A549 (cell line): Measurements from ENCODE around the gene TM9SF4. TPM values are rescaled to one million over a fixed set of nuclear protein-coding genes. Genes with fewer than 3 reads are reported as not detected.

Experiments
- ATAC-seq, 2 experiments: fragments of 200-7000 bp in 1 of 2; fragments of >200 bp in 1 of 2; cut with Nextera tagmentation in 1 of 2; cut with Tn5 transposase in 1 of 2; 3 replicates each; pipeline versions ENCODE4 v1.8.0 to v1.9.1; 2018 to 2020; ENCODE audit warnings: mild to moderate bottlenecking in 1 of 2, moderate library complexity in 1 of 2
- CTCF ChIA-PET: fragments of 300-600 bp; sonication (Branson Sonifier 250); formaldehyde crosslinking; extraction: SDS; loops from one replicate; lab custom pipeline; 2021; ENCODE audit warnings: antibody characterized with exemption, inconsistent platforms; lab: Yijun Ruan, JAX
- POLR2A ChIA-PET: fragments of 350-600 bp; formaldehyde crosslinking; extraction: SDS; loops from one replicate; lab custom pipeline; 2021; ENCODE audit warnings: antibody characterized with exemption, inconsistent platforms; lab: Yijun Ruan, JAX
- DNase-seq, 2 experiments: peaks; one replicate each; pipeline versions ENCODE4 v3.0.0 to v3.0.0-alpha.2; 2011 to 2016; ENCODE audit warnings: low read depth in 1 of 2, low spot score in 1 of 2
- FAIRE-seq: peaks from 2 replicates; lab custom pipeline; 2011; peaks lifted over from hg19 to GRCh38; lab: Jason Lieb, UNC
- H3K27ac ChIP-seq, 2 experiments: fragments of >200 bp; sonication (Bioruptor Twin); formaldehyde crosslinking; 3 replicates each; pipeline ENCODE4 v1.5.1; 2016 to 2017
- H3K4me1 ChIP-seq: fragments of >200 bp; sonication (Bioruptor Twin); formaldehyde crosslinking; 3 replicates; pipeline ENCODE4 v1.6.1; 2016
- H3K4me2 ChIP-seq: fragments of >200 bp; sonication (Bioruptor Twin); formaldehyde crosslinking; 3 replicates; pipeline ENCODE4 v1.6.1; 2016
- H3K4me3 ChIP-seq: fragments of >200 bp; sonication (Bioruptor Twin); formaldehyde crosslinking; 3 replicates; pipeline ENCODE4 v1.5.1; 2016
- H3K9me3 ChIP-seq: fragments of >200 bp; sonication (Bioruptor Twin); formaldehyde crosslinking; 3 replicates; pipeline ENCODE4 v1.6.1; 2016
- BCL3 ChIP-seq: fragments of >200 bp; sonication (Bioruptor Twin); formaldehyde crosslinking; IDR thresholded peaks from 3 replicates; pipeline ENCODE4 v1.6.1; 2016
- BHLHE40 ChIP-seq: IDR thresholded peaks from 2 replicates; pipeline ENCODE4 v1.6.1; 2012; ENCODE audit warnings: low read depth, low read length, inconsistent platforms
- CEBPB ChIP-seq, 2 experiments: fragments of >200 bp in 1 of 2; sonication (Bioruptor Twin) in 1 of 2; formaldehyde crosslinking in 1 of 2; IDR thresholded peaks; 2 replicates each; pipeline ENCODE4 v1.6.1; 2012 to 2016
- CHD4 ChIP-seq: fragments of 200-600 bp; sonication (generic); IDR thresholded peaks from 2 replicates; pipeline ENCODE4 v1.6.1; 2016; ENCODE audit warnings: antibody characterized with exemption, mild to moderate bottlenecking, borderline replicate concordance
- CTCF ChIP-seq: fragments of >200 bp; sonication (Bioruptor Twin); formaldehyde crosslinking; IDR thresholded peaks from 3 replicates; pipeline ENCODE4 v1.5.1; 2016
- FOSB ChIP-seq: fragments of 250-450 bp; sonication (Bioruptor Pico); IDR thresholded peaks from 2 replicates; pipeline ENCODE4 v1.5.0; 2020; ENCODE audit warnings: mild to moderate bottlenecking, moderate library complexity
- HDAC2 ChIP-seq: fragments of 200-600 bp; sonication (generic); IDR thresholded peaks from 2 replicates; pipeline ENCODE4 v1.6.1; 2016
- HOXA7 ChIP-seq: fragments of 250-450 bp; sonication (Bioruptor Pico); IDR thresholded peaks from 2 replicates; pipeline ENCODE4 v1.5.0; 2020; ENCODE audit warnings: mild to moderate bottlenecking, moderate library complexity
- HOXB13 ChIP-seq: fragments of 250-450 bp; sonication (Bioruptor Pico); IDR thresholded peaks from 2 replicates; pipeline ENCODE4 v1.5.0; 2020; ENCODE audit warnings: low read depth, mild to moderate bottlenecking, moderate library complexity
- HOXB5 ChIP-seq: fragments of 250-450 bp; sonication (Bioruptor Pico); IDR thresholded peaks from 2 replicates; pipeline ENCODE4 v1.5.0; 2020; ENCODE audit warnings: mild to moderate bottlenecking, moderate library complexity
- JUN ChIP-seq, 2 experiments: fragments of >200 bp; sonication (Bioruptor Twin); formaldehyde crosslinking; IDR thresholded peaks; 2 replicates in 1 of 2; 3 replicates in 1 of 2; pipeline ENCODE4 v1.6.1; 2016 to 2017
- KDM1A ChIP-seq: fragments of 200-600 bp; sonication (generic); IDR thresholded peaks from 2 replicates; pipeline ENCODE4 v1.6.1; 2016; ENCODE audit warnings: low read depth, mild to moderate bottlenecking
- MAFK ChIP-seq: fragments of 450-650 bp; IDR thresholded peaks from 2 replicates; pipeline ENCODE4 v1.6.1; 2014; ENCODE audit not compliant: partially characterized antibody
- MAX ChIP-seq: IDR thresholded peaks from 2 replicates; pipeline ENCODE4 v1.6.1; 2012
- MYC ChIP-seq: IDR thresholded peaks from 2 replicates; pipeline ENCODE4 v1.6.1; 2012; ENCODE audit warnings: mild to moderate bottlenecking, inconsistent platforms, low read length, improper control_type of control experiment, borderline replicate concordance
- NR3C1 ChIP-seq: fragments of >200 bp; sonication (Bioruptor Twin); formaldehyde crosslinking; IDR thresholded peaks from 3 replicates; pipeline ENCODE4 v1.6.1; 2017
- PHF8 ChIP-seq: fragments of 200-600 bp; sonication (generic); IDR thresholded peaks from 2 replicates; pipeline ENCODE4 v1.6.1; 2016; ENCODE audit warnings: low read depth, mild to moderate bottlenecking, antibody characterized with exemption, moderate library complexity, borderline replicate concordance
- POLR2A ChIP-seq: IDR thresholded peaks from 2 replicates; pipeline ENCODE4 v1.6.1; 2012; ENCODE audit warnings: mild to moderate bottlenecking, low read length
- RAD21 ChIP-seq, 2 experiments: fragments of >200 bp in 1 of 2; sonication (Bioruptor Twin) in 1 of 2; formaldehyde crosslinking in 1 of 2; IDR thresholded peaks in 1 of 2; conservative IDR thresholded peaks in 1 of 2; 2 replicates in 1 of 2; 3 replicates in 1 of 2; pipeline ENCODE4 v1.6.1; 2012 to 2018; ENCODE audit warnings: inconsistent platforms in 1 of 2
- SMC3 ChIP-seq: fragments of >200 bp; sonication (Bioruptor Twin); formaldehyde crosslinking; IDR thresholded peaks from 3 replicates; pipeline ENCODE4 v1.6.1; 2018; ENCODE audit warnings: inconsistent platforms
- TFCP2L1 ChIP-seq: fragments of 250-450 bp; sonication (Bioruptor Pico); IDR thresholded peaks from 2 replicates; pipeline ENCODE4 v1.5.0; 2021; ENCODE audit warnings: mild to moderate bottlenecking
- TP53 ChIP-seq: fragments of 250-450 bp; sonication (Bioruptor Pico); IDR thresholded peaks from 2 replicates; pipeline ENCODE4 v1.5.0; 2021; ENCODE audit warnings: mild to moderate bottlenecking, moderate library complexity
- USF2 ChIP-seq: fragments of 450-650 bp; IDR thresholded peaks from 2 replicates; pipeline ENCODE4 v1.6.1; 2014; ENCODE audit warnings: antibody characterized with exemption
- ZNF302 ChIP-seq: fragments of 250-450 bp; sonication (Bioruptor Pico); IDR thresholded peaks from 2 replicates; pipeline ENCODE4 v1.9.0; 2021; ENCODE audit warnings: inconsistent platforms, mild to moderate bottlenecking, moderate library complexity
- ZSCAN20 ChIP-seq: fragments of 250-450 bp; sonication (Bioruptor Pico); IDR thresholded peaks from 2 replicates; pipeline ENCODE4 v1.8.0; 2022; ENCODE audit warnings: mild to moderate bottlenecking, moderate library complexity
- WGBS: methylation state at CpG from one replicate; pipeline ENCODE4 v1.1.6; 2017; ENCODE audit errors: missing lambda C conversion rate; 5-methylcytosine and 5-hydroxymethylcytosine counted together
- polyA plus RNA-seq, 4 experiments: library from polyadenylated mRNA; depleted of rRNA in 3 of 4; stranded (reverse); fragments of >200 nt; fragmentation: RNase III in 1 of 4; extraction: RNeasy Plus Mini Kit Qiagen cat#74134 plus additional on column Dnase treatment in 1 of 4; gene quantifications; 2 replicates in 3 of 4; 3 replicates in 1 of 4; pipeline ENCODE4 v1.2.3, GENCODE V29; 2011 to 2017

The TM9SF4 gene
- polyA plus RNA-seq, 2 of the 4 experiments (the other 2 are of a cell fraction) = 52.3 to 60.0 TPM

GRCh38 chr20:32206760-32207625, 97.5 kb downstream of the TM9SF4 start:
- Histone ChIP-seq H3K4me3 (peak overlapping the region; percentile 92), H3K9me3 (no peaks in the 10 kb centered on the region), H3K4me2 (peak overlapping the region; percentile 88), H3K27ac (peak overlapping the region; percentile 98 to 100), H3K4me1 (peaks cover 30% of the 10 kb centered on the region)
- 5% methylated on average over 15 of the region's 40 CpGs for WGBS
- ATAC-seq = peak in 1 of 2 experiments; percentile 3; a peak in 2 of 6 replicates
- ChIA-PET POLR2A (no interaction called here), CTCF (no interaction called here)
- no peak for FAIRE-seq
- TF ChIP-seq BHLHE40 = no peak
- DNase-seq = peak in 1 of 2 experiments; percentile 18

- Histone ChIP-seq H3K9me3 (no peaks in the 10 kb centered on the region), H3K4me2 (peak within 1 kb of the TSS; percentile 88), H3K4me3 (peak within 1 kb of the TSS; percentile 92), H3K27ac (peak within 1 kb of the TSS; percentile 98 to 100)
- CTCF ChIA-PET = interaction anchor here (1.0 kb wide), 1 partner anchor 249 kb away, joined by 4 read pairs; no protein-coding TSS in a partner anchor
- 1% methylated on average over 15 of the region's 74 CpGs for WGBS
- ATAC-seq (peak; percentile 94 to 99), DNase-seq (peak; percentile 85 to 96), FAIRE-seq (no peak)
- TF ChIP-seq MAX (peak; percentile 27), RAD21 (conservative IDR thresholded peaks at IDR 0.05 in 1 of 2, IDR thresholded peaks at IDR 0.05 in 1 of 2) (0 out of 5 replicates have a peak, but pooled peaks of 1 of the 2 experiments have one; percentile 18), MAFK (peak; percentile 78), MYC (peak; percentile 78), HOXB5 (CRISPR knock-in tag) (no peak), CTCF (0 out of 3 replicates have a peak, but pooled peaks have one; percentile 20), HOXA7 (no peak), TP53 (CRISPR knock-in tag) (no peak), HDAC2 (peak; percentile 93), USF2 (no peak), POLR2A (peak; percentile 84), CEBPB (IDR thresholded peaks at IDR 0.05) (no peak), BHLHE40 (no peak), JUN (IDR thresholded peaks at IDR 0.05) (peak; percentile 75 to 94), FOSB (CRISPR knock-in tag) (no peak), HOXB13 (no peak), NR3C1 (no peak), ZNF302 (no peak), CHD4 (0 out of 2 replicates have a peak, but pooled peaks have one; percentile 68), BCL3 (peak; percentile 84; the same call in 2 of the 3 replicates), TFCP2L1 (no peak), PHF8 (peak; percentile 94), SMC3 (peak; percentile 37; the same call in 1 of the 3 replicates), ZSCAN20 (CRISPR knock-in tag) (no peak), KDM1A (peak; percentile 93)
- TF ChIP-seq, all 56 proteins: peak for 13
- POLR2A ChIA-PET = interaction anchor here (0.6 kb wide), 1 partner anchor 217 kb away, joined by 3 read pairs; no protein-coding TSS in a partner anchor
- H3K4me1 ChIP-seq = peaks cover 30% of the 10 kb centered on the region
These were observed 98.3 kb downstream of the TM9SF4 start, which contains the start of the genes PLAGL2 and POFUT1 for GRCh38 chr20:32207626-32208498. PLAGL2 (minus strand) TSS chr20:32207743; CDS start chr20:32202178, 5,565 bp downstream. POFUT1 (plus strand) TSS chr20:32207880; CDS start chr20:32207942, 62 bp downstream.
